Upper lobe of left lung (tissue), 4 donors: ENCODE results near the gene SAMD4A.

Experiments used
- EP300 ChIP-seq, 4 donors: sonication (generic); formaldehyde crosslinking; IDR thresholded peaks; one replicate each; pipeline ENCODE4 v1.5.1; 2017; ENCODE audit warnings: antibody characterized with exemption in 4 of 4, control low read depth in 2 of 4
- TF ChIP-seq, protein P1 (sequence below), 6 experiments: fragments of 450-650 bp in 4 of 6; fragments of 200-600 bp in 2 of 6; sonication (generic) in 2 of 6; IDR thresholded peaks; one replicate each; pipeline ENCODE4 v1.5.1; 2016 to 2019; ENCODE audit warnings: antibody characterized with exemption in 6 of 6

DNA sequence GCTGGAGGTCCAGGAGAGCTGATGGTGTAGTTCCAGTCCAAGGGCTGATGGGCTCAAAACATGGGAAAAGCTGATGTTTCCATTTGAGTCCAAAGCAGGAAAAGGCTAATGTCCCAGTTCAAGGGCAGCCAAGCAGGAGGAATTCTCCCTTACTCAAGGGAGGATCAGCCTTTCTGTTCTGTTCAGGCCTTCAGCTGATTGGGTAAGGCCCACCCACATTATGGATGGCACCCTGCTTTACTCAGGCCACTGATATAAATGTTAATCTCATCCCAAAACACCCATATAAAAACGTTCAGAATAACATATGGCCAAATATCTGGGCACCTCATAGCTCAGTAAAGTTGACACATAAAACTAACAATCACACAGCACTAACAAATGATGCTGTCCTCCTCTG, 64.1 kb downstream of the SAMD4A start:
- TF ChIP-seq EP300 (IDR thresholded peaks at IDR 0.05), result no peak
- TF ChIP-seq, protein P1, sequence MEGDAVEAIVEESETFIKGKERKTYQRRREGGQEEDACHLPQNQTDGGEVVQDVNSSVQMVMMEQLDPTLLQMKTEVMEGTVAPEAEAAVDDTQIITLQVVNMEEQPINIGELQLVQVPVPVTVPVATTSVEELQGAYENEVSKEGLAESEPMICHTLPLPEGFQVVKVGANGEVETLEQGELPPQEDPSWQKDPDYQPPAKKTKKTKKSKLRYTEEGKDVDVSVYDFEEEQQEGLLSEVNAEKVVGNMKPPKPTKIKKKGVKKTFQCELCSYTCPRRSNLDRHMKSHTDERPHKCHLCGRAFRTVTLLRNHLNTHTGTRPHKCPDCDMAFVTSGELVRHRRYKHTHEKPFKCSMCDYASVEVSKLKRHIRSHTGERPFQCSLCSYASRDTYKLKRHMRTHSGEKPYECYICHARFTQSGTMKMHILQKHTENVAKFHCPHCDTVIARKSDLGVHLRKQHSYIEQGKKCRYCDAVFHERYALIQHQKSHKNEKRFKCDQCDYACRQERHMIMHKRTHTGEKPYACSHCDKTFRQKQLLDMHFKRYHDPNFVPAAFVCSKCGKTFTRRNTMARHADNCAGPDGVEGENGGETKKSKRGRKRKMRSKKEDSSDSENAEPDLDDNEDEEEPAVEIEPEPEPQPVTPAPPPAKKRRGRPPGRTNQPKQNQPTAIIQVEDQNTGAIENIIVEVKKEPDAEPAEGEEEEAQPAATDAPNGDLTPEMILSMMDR (IDR thresholded peaks at IDR 0.05), result no peak
